ENCODE measurements around the gene ADISSP. TPM values are rescaled to one million over a fixed set of nuclear protein-coding genes. Genes with fewer than 3 reads are reported as not detected.

Gene ADISSP
- total and polyA plus RNA-seq, 2 of the 13 experiments (the other 11 are each of a cell fraction or from before 2014, with no cell fraction given) = 38.3 to 90.6 TPM

DNA sequence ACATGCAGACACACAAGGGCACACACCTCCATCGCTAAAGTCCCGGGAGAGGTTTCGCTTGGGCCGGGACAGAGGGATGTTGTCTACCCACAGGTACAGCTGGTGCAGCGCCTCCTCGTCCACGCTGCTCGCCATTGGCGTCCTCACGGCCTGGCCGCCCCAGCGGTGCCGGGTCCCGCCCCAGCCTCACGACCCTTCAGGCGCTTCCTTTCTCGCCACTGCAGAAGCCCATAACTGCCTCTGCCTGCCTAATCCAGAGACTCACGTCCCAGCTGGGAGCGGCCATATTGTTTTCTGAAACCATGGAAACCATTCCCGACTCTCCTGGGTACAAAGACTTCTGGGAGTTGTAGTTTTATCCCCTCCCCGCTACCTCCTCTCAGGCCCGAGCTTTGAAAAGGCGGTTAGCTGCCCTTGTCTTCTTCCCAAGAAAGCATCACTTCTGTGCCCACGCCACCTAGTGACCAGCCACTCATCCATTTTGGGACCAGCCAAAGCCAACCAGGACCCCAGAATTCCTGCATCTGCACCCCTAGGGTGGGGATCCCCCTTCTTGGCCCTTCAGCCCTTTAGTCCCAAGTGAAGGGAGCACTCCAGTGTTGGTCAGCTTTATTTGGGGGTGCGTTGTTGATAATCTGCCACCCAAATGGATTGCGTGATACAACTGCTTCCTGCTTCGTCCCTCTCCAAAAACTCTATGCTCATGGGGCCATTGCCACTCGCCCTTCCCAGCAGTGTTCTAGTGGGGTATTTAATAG lies 13.8 kb upstream of the ADISSP start, which contains the start of gene SPEF1 (continued):
- TF ChIP-seq, protein P1, sequence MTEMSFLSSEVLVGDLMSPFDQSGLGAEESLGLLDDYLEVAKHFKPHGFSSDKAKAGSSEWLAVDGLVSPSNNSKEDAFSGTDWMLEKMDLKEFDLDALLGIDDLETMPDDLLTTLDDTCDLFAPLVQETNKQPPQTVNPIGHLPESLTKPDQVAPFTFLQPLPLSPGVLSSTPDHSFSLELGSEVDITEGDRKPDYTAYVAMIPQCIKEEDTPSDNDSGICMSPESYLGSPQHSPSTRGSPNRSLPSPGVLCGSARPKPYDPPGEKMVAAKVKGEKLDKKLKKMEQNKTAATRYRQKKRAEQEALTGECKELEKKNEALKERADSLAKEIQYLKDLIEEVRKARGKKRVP (CRISPR knock-in tag; IDR thresholded peaks at IDR 0.05) = no peak
- TF ChIP-seq, protein P2, sequence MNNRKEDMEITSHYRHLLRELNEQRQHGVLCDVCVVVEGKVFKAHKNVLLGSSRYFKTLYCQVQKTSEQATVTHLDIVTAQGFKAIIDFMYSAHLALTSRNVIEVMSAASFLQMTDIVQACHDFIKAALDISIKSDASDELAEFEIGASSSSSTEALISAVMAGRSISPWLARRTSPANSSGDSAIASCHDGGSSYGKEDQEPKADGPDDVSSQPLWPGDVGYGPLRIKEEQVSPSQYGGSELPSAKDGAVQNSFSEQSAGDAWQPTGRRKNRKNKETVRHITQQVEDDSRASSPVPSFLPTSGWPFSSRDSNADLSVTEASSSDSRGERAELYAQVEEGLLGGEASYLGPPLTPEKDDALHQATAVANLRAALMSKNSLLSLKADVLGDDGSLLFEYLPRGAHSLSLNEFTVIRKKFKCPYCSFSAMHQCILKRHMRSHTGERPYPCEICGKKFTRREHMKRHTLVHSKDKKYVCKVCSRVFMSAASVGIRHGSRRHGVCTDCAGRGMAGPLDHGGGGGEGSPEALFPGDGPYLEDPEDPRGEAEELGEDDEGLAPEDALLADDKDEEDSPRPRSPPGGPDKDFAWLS (CRISPR knock-in tag; IDR thresholded peaks at IDR 0.05; ENCODE audit: borderline replicate concordance) = no peak
- no peak for TF ChIP-seq MBNL3 (CRISPR knock-in tag; conservative IDR thresholded peaks at IDR 0.05)
- no peak for TF ChIP-seq SMYD3 (CRISPR knock-in tag; IDR thresholded peaks at IDR 0.05)
- 0 out of 2 replicates have a peak, but pooled peaks have one; percentile 22 for TF ChIP-seq CEBPG (CRISPR knock-in tag; IDR thresholded peaks at IDR 0.05)
- TF ChIP-seq, protein P3, sequence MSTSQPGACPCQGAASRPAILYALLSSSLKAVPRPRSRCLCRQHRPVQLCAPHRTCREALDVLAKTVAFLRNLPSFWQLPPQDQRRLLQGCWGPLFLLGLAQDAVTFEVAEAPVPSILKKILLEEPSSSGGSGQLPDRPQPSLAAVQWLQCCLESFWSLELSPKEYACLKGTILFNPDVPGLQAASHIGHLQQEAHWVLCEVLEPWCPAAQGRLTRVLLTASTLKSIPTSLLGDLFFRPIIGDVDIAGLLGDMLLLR (CRISPR knock-in tag; IDR thresholded peaks at IDR 0.05) = peak; percentile 87; the same call in 1 of the 2 replicates
- peak; percentile 53; the same call in 1 of the 2 replicates for TF ChIP-seq ZMYM4 (CRISPR knock-in tag; IDR thresholded peaks at IDR 0.05)
- TF ChIP-seq, protein P4, sequence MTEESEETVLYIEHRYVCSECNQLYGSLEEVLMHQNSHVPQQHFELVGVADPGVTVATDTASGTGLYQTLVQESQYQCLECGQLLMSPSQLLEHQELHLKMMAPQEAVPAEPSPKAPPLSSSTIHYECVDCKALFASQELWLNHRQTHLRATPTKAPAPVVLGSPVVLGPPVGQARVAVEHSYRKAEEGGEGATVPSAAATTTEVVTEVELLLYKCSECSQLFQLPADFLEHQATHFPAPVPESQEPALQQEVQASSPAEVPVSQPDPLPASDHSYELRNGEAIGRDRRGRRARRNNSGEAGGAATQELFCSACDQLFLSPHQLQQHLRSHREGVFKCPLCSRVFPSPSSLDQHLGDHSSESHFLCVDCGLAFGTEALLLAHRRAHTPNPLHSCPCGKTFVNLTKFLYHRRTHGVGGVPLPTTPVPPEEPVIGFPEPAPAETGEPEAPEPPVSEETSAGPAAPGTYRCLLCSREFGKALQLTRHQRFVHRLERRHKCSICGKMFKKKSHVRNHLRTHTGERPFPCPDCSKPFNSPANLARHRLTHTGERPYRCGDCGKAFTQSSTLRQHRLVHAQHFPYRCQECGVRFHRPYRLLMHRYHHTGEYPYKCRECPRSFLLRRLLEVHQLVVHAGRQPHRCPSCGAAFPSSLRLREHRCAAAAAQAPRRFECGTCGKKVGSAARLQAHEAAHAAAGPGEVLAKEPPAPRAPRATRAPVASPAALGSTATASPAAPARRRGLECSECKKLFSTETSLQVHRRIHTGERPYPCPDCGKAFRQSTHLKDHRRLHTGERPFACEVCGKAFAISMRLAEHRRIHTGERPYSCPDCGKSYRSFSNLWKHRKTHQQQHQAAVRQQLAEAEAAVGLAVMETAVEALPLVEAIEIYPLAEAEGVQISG (CRISPR knock-in tag; IDR thresholded peaks at IDR 0.05) = peak; percentile 88
- no peak for TF ChIP-seq SATB2 (CRISPR knock-in tag; IDR thresholded peaks at IDR 0.05)
- TF ChIP-seq KDM4B (CRISPR knock-in tag; IDR thresholded peaks at IDR 0.05) = 0 out of 2 replicates have a peak, but pooled peaks have one; percentile 23
- TF ChIP-seq RARA (CRISPR knock-in tag; IDR thresholded peaks at IDR 0.05) = no peak; the same call in 1 of the 2 replicates
- TF ChIP-seq RNF2 (conservative IDR thresholded peaks at IDR 0.05; ENCODE audit: low read depth) = no peak
- TF ChIP-seq MATR3 (CRISPR knock-in tag; IDR thresholded peaks at IDR 0.05) = no peak
- no peak for TF ChIP-seq CHCHD3 (CRISPR knock-in tag; IDR thresholded peaks at IDR 0.05)
- TF ChIP-seq ZNF556 (CRISPR knock-in tag; IDR thresholded peaks at IDR 0.05; ENCODE audit: borderline replicate concordance) = no peak; the same call in 1 of the 2 replicates
- peak; percentile 75 for TF ChIP-seq GABPB1 (CRISPR knock-in tag; IDR thresholded peaks at IDR 0.05)
- TF ChIP-seq TRIM24 (CRISPR knock-in tag; IDR thresholded peaks at IDR 0.05) = no peak
- TF ChIP-seq ATAD3A (CRISPR knock-in tag; IDR thresholded peaks at IDR 0.05) = no peak
- TF ChIP-seq HOXA5 (CRISPR knock-in tag; IDR thresholded peaks at IDR 0.05) = no peak
- TF ChIP-seq, protein P5, sequence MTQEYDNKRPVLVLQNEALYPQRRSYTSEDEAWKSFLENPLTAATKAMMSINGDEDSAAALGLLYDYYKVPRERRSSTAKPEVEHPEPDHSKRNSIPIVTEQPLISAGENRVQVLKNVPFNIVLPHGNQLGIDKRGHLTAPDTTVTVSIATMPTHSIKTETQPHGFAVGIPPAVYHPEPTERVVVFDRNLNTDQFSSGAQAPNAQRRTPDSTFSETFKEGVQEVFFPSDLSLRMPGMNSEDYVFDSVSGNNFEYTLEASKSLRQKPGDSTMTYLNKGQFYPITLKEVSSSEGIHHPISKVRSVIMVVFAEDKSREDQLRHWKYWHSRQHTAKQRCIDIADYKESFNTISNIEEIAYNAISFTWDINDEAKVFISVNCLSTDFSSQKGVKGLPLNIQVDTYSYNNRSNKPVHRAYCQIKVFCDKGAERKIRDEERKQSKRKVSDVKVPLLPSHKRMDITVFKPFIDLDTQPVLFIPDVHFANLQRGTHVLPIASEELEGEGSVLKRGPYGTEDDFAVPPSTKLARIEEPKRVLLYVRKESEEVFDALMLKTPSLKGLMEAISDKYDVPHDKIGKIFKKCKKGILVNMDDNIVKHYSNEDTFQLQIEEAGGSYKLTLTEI (CRISPR knock-in tag; conservative IDR thresholded peaks at IDR 0.05) = no peak
- TF ChIP-seq, protein P6, sequence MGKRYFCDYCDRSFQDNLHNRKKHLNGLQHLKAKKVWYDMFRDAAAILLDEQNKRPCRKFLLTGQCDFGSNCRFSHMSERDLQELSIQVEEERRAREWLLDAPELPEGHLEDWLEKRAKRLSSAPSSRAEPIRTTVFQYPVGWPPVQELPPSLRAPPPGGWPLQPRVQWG (CRISPR knock-in tag; IDR thresholded peaks at IDR 0.05; ENCODE audit: borderline replicate concordance, low read depth) = no peak
- no peak for TF ChIP-seq TCF7L2 (IDR thresholded peaks at IDR 0.05; ENCODE audit: low read depth, low read length)

Data from HepG2 (cell line).